ENCODE measurements around the gene ATP9B. TPM values are rescaled to one million over a fixed set of nuclear protein-coding genes. Genes with fewer than 3 reads are reported as not detected.

Gene ATP9B
- total RNA-seq, 1 experiment from 2014 or later = 15.6 TPM

DNA sequence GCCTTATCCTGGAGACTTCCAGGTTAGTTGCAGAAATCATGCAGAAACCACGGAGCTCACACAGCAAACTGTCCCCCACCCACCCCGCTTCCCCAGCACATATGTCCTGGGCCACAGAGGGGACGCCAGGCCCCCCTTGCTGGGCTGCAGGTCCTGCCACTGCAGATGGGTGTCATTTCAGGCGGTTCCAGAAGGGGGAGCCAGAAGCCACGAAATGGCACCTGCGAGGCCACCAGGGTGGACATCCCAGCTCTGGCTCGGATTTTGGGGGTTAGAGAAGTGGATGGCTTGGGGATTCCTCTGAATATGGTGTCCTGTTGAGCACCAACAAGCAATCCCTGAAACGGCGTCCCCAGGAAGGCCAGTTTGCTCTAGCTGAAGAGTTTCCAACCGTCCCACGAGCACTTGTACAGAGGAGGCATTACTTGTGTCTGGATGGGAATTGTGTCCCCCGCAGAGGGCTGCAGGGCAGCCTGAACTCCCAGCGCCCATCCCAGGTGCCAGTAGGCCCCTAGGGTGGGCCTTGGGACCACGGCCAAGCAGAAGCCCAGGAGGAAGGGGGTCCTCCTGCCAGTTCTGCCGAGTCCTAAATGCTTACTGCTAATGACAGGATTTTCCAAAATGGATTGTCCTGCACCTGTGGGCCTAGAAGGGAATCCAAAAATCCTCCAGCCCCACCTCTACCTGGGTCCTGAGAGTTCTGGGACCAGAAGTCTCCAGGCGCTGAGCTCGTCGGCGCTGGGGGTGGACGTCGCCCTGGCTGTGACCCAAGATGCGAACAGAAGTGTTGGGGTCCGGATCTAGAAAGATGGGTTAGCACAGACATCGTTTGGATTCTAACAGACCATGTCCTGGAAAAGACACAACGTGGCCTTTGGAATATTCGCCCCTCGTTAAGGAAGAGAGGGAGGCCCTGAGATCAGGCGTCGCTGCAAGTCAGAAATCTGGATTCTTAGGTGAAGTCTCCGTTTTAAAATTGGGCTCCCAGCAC is 311.9 kb downstream of the ATP9B start:
- TF ChIP-seq EZH2phosphoT487 (IDR thresholded peaks at IDR 0.05; ENCODE audit: borderline replicate concordance, low read length) = no peak
- TF ChIP-seq, protein P1, sequence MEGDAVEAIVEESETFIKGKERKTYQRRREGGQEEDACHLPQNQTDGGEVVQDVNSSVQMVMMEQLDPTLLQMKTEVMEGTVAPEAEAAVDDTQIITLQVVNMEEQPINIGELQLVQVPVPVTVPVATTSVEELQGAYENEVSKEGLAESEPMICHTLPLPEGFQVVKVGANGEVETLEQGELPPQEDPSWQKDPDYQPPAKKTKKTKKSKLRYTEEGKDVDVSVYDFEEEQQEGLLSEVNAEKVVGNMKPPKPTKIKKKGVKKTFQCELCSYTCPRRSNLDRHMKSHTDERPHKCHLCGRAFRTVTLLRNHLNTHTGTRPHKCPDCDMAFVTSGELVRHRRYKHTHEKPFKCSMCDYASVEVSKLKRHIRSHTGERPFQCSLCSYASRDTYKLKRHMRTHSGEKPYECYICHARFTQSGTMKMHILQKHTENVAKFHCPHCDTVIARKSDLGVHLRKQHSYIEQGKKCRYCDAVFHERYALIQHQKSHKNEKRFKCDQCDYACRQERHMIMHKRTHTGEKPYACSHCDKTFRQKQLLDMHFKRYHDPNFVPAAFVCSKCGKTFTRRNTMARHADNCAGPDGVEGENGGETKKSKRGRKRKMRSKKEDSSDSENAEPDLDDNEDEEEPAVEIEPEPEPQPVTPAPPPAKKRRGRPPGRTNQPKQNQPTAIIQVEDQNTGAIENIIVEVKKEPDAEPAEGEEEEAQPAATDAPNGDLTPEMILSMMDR (conservative IDR thresholded peaks at IDR 0.05; ENCODE audit: low read depth, low read length) = peak; percentile 90
- H2AFZ ChIP-seq (ENCODE audit: low read length) = no peak overlapping the region
- no peaks in the 10 kb centered on the region for H3K9me3 ChIP-seq (ENCODE audit: low read length)
- intact Hi-C loops (cut with micrococcal nuclease) = loop anchor here (5.0 kb wide), 1 partner anchor 66 kb away; no protein-coding TSS in a partner anchor
- H3K4me2 ChIP-seq (ENCODE audit: low read length) = no peak overlapping the region
- peaks cover 4% of the 10 kb centered on the region; the same call in 1 of the 2 replicates for H3K4me1 ChIP-seq (ENCODE audit: insufficient read depth, low read length)
- DNase-seq = peak; percentile 71
- POLR2A ChIA-PET (ENCODE audit: unreplicated experiment) = no interaction called here
- H3K27ac ChIP-seq (ENCODE audit: low read length) = no peak overlapping the region
- ATAC-seq = peak; percentile 50
- H3K36me3 ChIP-seq (ENCODE audit: low read depth, low read length) = no peaks in the 10 kb centered on the region
- no peak overlapping the region for H3K4me3 ChIP-seq (ENCODE audit: low read length)
- no TSS peak for BruUV-seq (replicated peaks)
- H3F3A ChIP-seq (ENCODE audit: low read length, unreplicated experiment) = no peaks in the 10 kb centered on the region
- H3K9ac ChIP-seq (ENCODE audit: low read length) = no peak overlapping the region
- H3K9me2 ChIP-seq (replicated peaks; ENCODE audit: low read length) = no peaks in the 10 kb centered on the region
- no peaks in the 10 kb centered on the region for H3K79me2 ChIP-seq (ENCODE audit: low read length)
- CTCF ChIA-PET = no interaction called here
- H4K20me1 ChIP-seq (ENCODE audit: low read length) = no peaks in the 10 kb centered on the region
- H3K27me3 ChIP-seq (ENCODE audit: low read length) = no peaks in the 10 kb centered on the region

DNA sequence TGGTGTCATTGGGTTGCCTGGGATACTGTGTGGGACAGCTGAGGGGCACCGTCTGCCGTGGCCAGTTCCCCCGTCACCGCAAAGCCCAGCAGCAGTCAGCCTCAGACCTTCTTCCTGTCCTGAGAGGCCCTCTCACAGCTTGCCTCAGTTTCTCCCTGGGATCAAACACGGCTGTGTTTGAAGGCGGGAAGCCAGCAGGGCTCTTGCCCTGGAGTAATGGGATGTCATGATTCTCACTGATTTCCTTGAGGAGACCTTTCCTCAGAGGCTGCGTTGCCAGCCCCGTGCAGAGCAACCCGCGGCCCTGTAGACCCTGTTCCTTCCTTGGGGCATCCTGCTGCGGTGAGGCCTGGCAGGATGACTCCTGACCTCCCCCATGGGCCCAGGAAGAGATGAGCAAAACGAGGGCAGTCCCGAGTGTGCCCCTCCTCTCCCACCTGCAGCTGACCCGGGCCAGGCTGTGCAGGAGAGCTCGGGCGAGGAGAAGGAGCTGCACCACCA is 312.7 kb downstream of the ATP9B start:
- ATAC-seq (no peak), DNase-seq (no peak)
- Histone ChIP-seq H4K20me1 (ENCODE audit: low read length) (no peaks in the 10 kb centered on the region), H3K4me2 (ENCODE audit: low read length) (no peak overlapping the region), H3K4me3 (ENCODE audit: low read length) (no peak overlapping the region), H3K27me3 (ENCODE audit: low read length) (no peaks in the 10 kb centered on the region), H3F3A (ENCODE audit: low read length, unreplicated experiment) (no peaks in the 10 kb centered on the region), H3K36me3 (ENCODE audit: low read depth, low read length) (no peaks in the 10 kb centered on the region), H2AFZ (ENCODE audit: low read length) (no peak overlapping the region), H3K9ac (ENCODE audit: low read length) (no peak overlapping the region), H3K79me2 (ENCODE audit: low read length) (no peaks in the 10 kb centered on the region), H3K4me1 (ENCODE audit: insufficient read depth, low read length) (peaks cover 4% of the 10 kb centered on the region; the same call in 1 of the 2 replicates), H3K9me2 (replicated peaks; ENCODE audit: low read length) (no peaks in the 10 kb centered on the region), H3K27ac (ENCODE audit: low read length) (no peak overlapping the region), H3K9me3 (ENCODE audit: low read length) (no peaks in the 10 kb centered on the region)
- ChIA-PET CTCF (no interaction called here), POLR2A (ENCODE audit: unreplicated experiment) (no interaction called here)
- no TSS peak for BruUV-seq (replicated peaks)
- TF ChIP-seq EZH2 (IDR thresholded peaks at IDR 0.05; ENCODE audit: low read length, unreplicated experiment) (no peak), EZH2phosphoT487 (IDR thresholded peaks at IDR 0.05; ENCODE audit: borderline replicate concordance, low read length) (no peak)
- TF ChIP-seq, protein P1 (conservative IDR thresholded peaks at IDR 0.05; ENCODE audit: low read depth, low read length) = no peak
- intact Hi-C loops (cut with micrococcal nuclease) = loop anchor here (5.0 kb wide), 1 partner anchor 65 kb away; no protein-coding TSS in a partner anchor

Data from PC-3 (cell line).